Left colon (tissue), 2 donors: Measurements from ENCODE around the gene EFR3B. TPM values are rescaled to one million over a fixed set of nuclear protein-coding genes. Genes with fewer than 3 reads are reported as not detected.

ENCODE experiments used
- ATAC-seq: fragments of 200-7000 bp; cut with Tn5 transposase; one replicate; pipeline ENCODE4 v1.9.1; 2020; ENCODE audit warnings: mild to moderate bottlenecking, moderate library complexity
- DNase-seq, 2 donors: peaks; one replicate each; pipeline ENCODE4 v3.0.0-alpha.2; 2020
- intact Hi-C, 2 donors: fragments of 100-400 bp; cut with DNase I in 1 of 2; cut with micrococcal nuclease in 1 of 2; formaldehyde crosslinking; loops; one replicate each; pipeline versions ENCODE4 v1.11.2 to v1.14.0; 2022; cut with DNase I, micrococcal nuclease
- total RNA-seq, 2 donors: library from RNA; stranded (reverse); fragmentation: NEBNext Ultra II Directional; extraction: Animal tissue kit (Norgen Biotek cat#: 25700); gene quantifications; one replicate each; pipeline ENCODE4 v1.2.1, GENCODE V29; 2021
- donor health status: DM: no; HTN: no; CAD: no.
- donor health status: DM: yes; HTN: yes; CAD: no.

The EFR3B gene
- total RNA-seq, 2 donors from 2014 or later: 0.98 to 2.5 TPM

DNA sequence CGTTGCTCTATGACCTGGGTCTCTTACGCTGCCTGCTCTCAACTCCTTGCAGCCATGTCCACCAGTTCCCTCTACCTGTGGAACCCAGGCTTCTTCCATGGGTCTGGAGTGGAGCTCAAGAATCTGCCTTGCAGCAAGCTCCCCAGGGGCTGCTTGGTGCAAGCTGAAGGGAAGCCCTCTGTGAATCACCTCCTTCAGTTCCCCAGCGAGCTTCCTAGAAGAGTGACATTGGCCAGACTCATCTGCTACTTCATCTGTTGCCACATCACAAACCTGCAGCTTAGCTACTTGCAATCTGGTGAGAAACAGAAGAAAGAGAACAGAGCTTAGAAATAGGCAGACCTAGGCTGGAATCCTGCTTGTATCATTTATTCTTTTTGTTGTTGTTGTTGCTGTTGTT, 9.8 kb upstream of the EFR3B start:
- ATAC-seq (no peak), DNase-seq (no peak)
- intact Hi-C loops: no loop called here

DNA sequence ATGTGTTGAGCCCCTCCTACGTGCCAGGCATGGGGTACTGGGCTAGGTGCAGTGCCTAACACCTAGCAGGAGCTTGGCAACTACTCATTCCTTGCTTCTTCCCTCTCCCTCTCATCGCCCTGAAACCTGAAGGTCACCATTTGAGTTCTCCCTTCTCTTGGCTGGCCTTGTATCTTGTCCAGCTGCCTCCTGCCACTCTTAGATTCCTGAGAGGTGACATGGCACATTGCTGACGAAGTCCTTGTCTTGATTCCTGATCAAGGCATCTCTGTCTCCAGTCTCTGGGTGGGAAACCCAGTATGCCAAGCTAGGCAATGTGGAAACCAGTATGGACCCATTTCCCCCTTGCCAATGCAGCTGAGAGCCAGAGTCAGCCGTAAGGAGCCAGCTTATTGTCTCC, 9.0 kb upstream of the EFR3B start:
- intact Hi-C loops: no loop called here
- DNase-seq (no peak), ATAC-seq (no peak)

DNA sequence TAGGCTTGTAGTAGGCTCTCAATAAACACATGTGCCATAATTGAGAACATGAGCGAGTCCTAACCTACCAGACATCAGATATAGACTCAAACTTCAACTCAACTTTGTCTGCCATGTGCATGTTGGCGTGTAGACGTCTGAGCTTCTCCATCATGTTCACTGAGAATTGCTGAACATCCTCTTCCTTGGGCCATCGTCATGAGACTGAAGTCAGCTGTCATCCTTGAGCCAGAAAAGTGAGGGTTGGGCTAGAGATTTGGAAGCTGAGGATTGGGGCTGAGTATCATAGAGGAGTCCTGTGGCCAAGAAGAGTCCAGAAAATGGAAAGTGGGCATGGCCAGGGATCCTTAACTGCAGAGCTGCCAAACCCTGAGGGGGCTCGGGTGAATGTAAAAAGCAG, 7.8 kb upstream of the EFR3B start:
- intact Hi-C loops: no loop called here
- DNase-seq (no peak), ATAC-seq (no peak)

DNA sequence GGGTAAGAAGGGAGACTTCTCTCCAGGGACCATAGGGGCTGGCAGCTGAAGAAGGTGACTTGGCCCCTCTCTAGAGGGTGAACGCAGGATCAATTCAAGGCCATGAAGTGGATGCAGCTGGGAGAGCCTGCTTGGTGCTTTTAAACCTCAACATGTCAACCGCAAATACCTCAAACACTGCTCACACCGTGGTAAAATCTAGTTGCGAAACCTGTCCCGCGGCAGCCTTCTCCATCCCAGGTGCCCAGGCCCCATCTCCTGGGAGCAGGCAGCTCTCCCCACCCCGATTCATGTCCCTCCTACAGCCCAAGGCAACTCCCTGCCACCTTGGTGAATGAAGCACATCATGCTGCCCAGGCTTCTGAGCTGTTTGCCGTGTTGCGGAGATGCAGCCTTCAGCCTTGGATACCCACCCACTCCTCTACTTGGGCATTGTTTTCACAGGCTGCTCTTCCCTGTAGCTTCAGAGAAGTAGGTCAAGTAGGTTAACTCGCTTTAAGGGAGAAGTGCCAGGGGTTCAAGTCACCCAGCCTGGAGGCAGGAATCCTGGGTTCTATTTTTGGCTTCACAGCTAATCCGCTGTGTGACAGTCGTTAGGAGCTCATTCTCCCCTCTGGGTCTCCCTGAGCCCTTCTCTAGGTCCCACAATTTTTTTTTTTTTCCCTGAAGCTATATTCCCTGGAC, 6.2 kb upstream of the EFR3B start:
- DNase-seq: no peak
- intact Hi-C loops: no loop called here
- no peak for ATAC-seq

DNA sequence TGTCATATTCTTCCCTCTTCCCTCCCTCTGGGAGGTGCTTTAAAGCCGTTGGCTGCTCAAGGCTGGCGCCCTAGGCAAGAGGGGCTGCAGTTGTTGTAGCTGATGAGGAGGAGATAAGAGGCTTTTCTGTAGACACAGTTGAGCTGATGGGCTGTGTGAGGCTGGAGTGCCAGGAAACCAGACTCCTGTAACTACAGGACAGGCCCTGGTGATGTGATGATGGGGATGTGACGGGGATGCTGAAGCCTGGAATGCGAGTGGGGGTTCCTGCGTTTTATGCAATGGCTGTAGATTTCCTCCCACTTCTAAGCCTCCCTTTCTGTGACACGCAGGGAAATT, 5.7 kb upstream of the EFR3B start:
- intact Hi-C loops: no loop called here
- ATAC-seq (no peak), DNase-seq (no peak)

DNA sequence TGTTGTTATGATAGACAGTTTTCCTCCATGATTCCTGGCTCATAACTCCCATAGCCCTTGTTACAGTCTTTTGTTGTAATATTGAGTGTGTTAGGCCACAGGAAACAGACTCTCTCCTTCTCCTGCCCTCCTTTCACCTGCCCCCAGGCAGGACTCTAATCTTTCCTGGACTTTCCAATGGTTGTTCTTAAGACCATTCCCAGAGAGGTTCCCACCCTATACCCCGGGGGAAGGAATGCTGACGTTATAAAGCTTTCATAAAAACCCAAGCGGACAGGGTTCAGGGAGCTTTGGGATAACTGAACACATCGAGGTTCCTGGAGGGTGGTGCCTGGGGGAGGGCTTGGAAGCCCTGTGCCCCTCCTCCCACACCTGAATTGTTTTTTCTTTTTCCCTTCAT, 2.8 kb upstream of the EFR3B start:
- DNase-seq (no peak), ATAC-seq (no peak)
- intact Hi-C loops: no loop called here

DNA sequence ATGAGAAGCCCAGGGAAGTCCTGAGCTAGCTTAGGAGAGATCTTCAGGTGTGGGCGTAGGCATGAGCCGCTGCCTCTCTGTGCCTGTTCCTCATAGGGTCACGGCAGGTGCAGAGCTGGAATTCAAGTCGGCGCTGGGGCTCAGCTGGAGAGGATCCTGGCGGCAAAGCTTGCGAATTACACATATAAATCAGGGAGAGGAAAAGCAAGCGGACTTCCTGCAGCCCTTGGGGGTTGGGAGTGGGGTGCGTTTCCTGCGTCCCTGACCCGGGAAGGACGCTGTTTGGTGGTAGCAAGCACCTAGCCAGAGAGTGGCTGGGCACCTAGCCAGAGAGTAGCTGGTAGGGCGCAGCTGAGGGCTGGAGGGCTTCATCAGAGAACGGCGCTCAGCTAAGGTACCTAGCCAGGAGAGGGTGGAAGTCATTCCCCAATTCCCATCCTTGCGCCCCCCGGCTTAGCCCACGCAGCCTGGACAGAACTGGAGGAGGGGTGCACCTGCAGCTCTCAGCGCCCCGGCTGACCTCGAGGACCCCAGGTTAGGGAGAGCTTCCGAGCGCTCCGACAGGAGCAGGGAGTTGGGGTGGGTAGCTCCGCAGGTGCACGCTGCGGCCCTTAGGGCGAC, 459 bp upstream of the EFR3B start:
- peak; percentile 70 to 75 for DNase-seq
- peak; percentile 66 for ATAC-seq
- intact Hi-C loops: loop anchor here in 1 of 2 donors (10.0 kb wide), 1 partner anchor 57 kb away; no protein-coding TSS in a partner anchor

DNA sequence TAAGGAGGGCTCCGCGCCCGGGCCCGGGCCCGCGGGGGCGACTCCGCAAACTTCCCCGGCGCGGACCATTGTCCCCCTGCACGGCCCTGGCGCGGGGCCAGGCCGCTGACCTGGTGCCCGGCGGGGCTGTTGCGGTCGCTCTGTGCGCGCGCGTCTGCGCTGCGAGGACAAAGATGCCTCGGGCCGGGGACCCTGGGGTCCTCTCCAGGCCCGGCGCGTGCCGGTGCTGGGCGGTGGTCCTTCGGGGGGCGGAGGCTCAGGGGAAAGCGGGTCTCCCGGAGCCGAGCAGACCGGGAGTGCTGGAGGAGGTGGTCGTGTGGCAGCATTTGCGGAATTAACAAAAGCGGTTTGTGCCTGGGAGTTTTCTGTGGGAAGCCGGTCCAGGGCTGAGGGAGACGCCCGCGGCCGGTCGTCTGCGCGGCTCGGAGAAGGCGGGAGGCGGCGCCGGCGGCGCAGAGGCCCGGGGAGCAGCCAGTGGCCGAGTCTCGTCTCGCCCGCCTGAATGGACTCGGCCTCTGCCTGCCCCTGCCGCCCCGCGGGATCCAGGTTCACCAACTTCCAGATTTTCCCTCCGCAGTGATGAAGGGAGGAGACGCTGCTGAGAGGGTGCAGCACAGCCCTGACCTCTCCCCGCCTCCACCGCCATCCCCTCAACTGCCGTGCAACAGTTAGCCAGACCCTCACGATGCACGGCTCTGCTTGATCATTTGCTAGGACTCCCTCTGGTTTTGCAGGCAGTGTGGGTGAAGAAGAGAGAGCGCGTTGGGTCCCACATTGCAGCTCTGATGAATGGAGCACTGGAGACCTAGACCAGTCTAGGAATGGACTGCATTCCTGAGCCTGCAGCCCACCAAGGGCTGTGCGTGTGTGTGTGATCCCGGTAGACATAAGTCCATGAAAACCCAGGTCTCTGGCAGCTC, 705 bp downstream of the EFR3B start:
- intact Hi-C loops: loop anchor here in 1 of 2 donors (10.0 kb wide), 1 partner anchor 58 kb away; no protein-coding TSS in a partner anchor
- ATAC-seq: peak; percentile 28
- peak in 1 of 2 donors; percentile 44 for DNase-seq

DNA sequence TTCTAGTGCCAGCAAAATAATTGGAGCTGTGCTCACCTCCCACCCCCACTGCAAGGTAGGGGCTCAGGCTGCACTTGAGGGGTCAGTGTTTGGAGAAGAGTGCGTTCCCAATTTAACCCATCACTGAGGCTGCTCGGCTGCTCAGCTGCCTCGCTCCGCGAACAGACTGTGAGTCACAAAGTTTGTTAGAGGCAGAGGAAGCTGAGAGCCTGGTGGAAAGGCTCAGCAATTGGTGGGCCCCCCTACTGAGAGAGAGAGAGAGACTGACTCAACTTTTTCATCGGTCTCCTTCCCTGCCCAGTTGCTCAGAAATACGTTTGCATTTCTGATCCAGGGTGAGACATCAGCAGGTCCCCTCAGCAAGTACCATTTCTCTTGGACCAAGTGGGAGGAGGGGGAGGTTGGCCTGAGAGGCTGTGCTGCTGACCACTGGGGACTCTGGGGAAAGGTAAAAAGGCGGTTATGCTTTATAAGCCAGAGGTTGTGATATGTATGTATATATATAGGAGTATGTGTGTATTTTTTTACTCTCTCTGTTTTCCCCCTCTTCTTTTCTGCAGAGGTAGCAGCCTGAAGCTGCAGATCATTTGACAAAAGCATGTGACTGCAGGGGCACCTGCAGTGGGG, 1.5 kb downstream of the EFR3B start:
- no peak for ATAC-seq
- intact Hi-C loops: loop anchor here in 1 of 2 donors (10.0 kb wide), 1 partner anchor 59 kb away; no protein-coding TSS in a partner anchor
- DNase-seq: no peak

DNA sequence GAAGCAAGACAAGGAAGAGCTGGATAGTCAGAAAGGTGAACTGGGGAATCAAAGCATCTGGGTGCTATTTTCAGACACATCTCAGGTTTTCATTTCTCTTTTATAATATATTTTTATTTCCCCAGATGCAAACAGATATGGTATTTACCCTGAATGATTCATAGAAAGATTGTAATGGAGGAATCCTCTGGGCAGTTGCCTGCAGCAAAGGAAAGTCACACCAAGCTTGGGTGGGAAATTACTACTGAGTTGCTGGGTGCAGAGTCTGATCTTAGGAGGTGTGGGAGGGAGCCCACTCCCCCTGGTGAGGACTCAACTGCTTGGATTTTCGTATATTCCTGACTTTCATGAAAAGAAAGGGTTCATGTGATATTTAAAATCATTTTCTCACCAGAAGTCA, 2.1 kb downstream of the EFR3B start:
- no peak for DNase-seq
- no peak for ATAC-seq
- intact Hi-C loops: loop anchor here in 1 of 2 donors (10.0 kb wide), 1 partner anchor 59 kb away; no protein-coding TSS in a partner anchor

DNA sequence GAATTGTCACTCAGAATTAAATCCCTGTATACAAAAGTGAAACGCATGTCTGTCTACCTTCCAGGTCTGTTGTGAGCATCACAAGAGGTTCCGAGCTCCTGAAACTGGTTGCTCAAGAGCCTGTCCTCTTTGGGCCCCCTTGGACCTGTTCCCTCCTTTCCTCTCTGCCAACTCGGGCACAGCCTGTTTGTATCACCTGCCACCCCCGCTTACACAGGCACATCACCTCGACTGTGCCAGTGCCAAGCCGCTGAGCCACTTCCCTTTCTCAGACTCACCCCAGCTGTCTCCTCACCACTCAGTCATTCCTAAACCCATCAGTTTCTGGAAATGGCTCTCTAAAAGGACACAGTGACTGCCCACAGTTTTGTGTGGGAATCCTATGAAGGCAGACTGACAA, 3.1 kb downstream of the EFR3B start:
- no peak for ATAC-seq
- intact Hi-C loops: loop anchor here in 1 of 2 donors (10.0 kb wide), 1 partner anchor 60 kb away; no protein-coding TSS in a partner anchor
- DNase-seq: no peak

DNA sequence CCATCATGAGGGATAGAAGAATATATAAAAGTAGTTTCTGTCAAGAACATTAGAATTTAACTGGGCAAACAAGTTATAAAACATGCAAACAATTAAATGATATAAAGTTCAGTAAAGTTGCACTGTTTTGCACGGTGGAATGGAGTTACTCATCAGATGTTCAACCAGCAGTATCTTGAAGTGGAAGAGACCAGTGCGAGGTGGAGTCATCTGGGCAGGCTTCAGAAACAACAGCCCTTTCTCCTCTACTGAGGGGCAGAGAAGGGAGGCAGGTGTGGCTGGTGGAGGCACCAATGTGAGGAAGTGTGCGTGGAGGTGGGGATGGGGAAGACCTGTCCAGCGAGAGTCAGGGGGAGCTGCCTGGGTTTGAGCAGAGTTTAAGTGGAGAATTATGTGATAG, 7.5 kb downstream of the EFR3B start:
- DNase-seq (no peak), ATAC-seq (no peak)
- intact Hi-C loops: loop anchor here in 1 of 2 donors (10.0 kb wide), 1 partner anchor 65 kb away; no protein-coding TSS in a partner anchor

DNA sequence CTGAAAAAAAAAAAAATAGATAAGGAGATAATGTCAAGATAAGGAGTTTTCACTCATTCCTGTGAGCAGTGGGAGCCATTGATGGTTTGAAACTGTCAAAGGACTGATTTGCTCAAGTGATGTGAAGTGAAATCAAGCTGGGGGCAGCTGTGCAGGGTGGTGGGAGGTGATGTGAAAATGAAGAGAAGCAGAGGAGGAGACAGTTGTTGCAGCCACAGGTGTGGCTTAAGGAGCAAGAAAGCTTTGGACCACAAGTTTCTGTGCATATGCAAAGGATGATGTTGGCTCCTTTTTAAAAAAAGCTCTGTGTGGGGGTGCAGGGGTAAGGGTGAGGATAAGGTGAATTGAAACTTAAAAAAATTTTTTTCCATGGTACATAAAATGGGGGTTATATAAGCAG, 8.3 kb downstream of the EFR3B start:
- intact Hi-C loops: no loop called here
- DNase-seq: no peak
- ATAC-seq: no peak

DNA sequence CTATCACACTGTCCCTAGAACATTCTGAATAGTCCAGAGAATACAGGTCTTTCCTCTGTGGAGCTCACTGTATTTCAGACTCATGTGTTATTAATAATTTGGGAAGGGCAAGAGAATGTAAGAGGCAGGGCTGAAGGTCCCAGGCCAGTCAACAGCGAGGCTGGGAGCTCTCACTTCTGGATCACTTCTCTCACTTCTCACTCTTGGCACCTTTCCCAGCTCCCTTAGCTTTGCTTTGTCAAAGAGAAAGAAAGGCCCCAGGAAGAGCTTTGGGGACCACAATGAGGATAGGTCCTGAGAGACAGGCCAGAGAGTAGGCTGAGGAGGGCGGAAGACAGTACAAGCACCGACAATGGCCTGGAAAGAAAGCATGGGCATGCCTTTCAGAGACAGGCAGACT, 11.2 kb downstream of the EFR3B start:
- DNase-seq (no peak), ATAC-seq (no peak)
- intact Hi-C loops: no loop called here

DNA sequence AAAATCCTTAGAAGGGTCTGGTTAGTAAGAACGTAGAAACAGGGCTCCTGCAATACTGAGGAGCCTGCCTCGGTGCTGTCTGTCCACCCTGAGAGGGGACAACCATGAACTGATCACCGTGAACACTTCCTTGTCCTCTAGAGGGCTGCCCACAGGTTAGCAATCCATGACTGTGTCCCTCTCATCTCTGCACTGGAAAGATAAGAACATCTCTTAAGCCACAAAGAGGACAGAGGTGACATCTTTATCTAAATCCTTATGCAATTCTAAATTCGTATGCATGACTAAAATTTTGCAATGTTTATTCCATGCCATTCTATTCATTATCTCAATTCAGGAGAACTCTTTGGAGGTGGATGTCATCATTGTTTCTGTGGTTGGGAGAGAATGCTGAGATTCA, 12.8 kb downstream of the EFR3B start:
- intact Hi-C loops: no loop called here
- ATAC-seq (no peak), DNase-seq (no peak)

DNA sequence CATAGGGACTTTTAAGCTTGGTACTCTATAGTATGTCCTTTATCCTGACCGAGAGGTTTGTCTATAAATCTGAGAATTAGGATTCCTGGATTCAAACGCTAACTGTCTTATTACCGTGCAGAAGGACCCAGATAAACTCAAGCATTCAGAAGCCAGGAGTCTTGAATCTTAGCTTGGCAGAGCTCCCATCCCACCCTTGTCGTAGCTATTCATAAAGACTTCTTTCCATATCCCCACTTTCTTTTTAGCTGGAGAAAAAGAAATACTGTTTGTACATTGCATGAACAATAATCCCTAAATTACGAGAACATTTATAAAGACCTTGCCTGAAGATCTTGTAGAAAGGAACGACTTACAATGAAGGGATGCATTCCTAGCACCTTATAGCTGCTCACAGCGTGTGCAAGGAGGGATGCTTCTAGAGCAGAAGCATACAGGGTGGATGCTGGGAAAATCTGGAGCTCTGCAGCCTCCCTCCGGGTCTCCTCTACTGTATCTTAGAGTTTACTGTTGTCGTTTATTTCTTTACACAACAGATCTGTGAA, 13.6 kb downstream of the EFR3B start:
- ATAC-seq (no peak), DNase-seq (no peak)
- intact Hi-C loops: no loop called here

DNA sequence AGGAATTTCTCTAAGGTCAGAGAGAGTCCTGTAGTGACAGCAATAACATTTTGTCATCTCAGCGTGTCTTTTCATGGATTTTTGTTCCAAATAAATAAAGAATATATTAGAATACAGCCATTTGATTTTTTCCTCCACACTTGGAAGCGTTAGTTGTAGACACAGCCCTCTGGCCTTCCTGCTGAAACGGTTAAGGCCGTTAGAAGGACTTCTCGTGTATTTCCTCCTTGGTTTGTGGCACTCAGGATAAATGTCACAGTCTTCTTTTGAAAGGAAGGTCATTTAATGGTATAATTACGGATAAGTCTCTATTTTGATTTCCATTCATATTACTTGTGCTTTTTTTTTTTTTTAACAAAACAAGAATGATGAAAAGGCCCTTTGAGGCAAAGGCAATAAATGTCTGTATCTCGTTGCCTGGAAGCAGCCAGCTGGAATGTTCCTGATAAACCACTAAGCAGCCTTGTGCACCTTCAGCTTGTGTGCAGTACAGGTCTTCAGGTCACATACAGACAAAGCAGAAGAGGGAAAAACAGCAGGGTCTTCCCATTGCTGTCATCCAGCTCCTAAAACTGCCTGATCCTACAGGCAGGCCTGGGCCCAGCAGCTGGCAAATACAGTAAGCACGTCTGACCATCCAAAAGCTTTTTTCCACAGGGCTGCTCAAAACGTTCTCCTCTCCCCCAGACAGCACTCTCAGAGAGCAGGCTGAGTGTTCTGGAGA, 14.4 kb downstream of the EFR3B start:
- DNase-seq: no peak
- intact Hi-C loops: no loop called here
- ATAC-seq: no peak

DNA sequence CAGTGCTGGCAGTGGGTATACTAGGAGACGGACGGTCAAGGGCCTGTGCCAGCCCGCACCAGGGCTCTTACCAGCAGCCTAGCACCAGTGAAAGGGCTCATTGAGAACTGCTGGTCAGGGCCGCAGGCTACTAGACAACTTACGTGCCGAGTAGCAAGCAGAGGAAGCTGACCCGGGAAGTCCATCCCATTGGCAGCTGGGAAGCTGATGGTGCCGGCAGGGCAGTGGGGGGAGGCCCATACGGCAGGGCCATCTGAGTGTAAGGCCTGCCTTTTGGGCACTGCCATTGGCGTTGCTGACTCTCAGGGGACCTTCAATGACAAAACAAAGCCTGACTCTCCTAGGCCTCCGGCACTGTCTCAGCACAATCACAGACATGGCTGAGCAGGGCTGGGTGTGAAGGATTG, 20.6 kb downstream of the EFR3B start:
- intact Hi-C loops: no loop called here
- no peak for ATAC-seq
- DNase-seq: no peak
